Right lobe of liver (tissue), 6 donors: ENCODE results near the gene PLXNA1. TPM values are rescaled to one million over a fixed set of nuclear protein-coding genes. Genes with fewer than 3 reads are reported as not detected.

Source experiments
- ATAC-seq, 4 donors: fragments of 200-7000 bp; cut with Tn5 transposase; one replicate each; pipeline ENCODE4 v1.9.1; 2020; ENCODE audit warnings: mild to moderate bottlenecking in 4 of 4, moderate library complexity in 4 of 4
- DNase-seq, 3 donors: peaks; one replicate each; pipeline ENCODE4 v3.0.0-alpha.2; 2020
- H3K27ac ChIP-seq, 3 donors: fragments of 200-600 bp; one replicate each; pipeline ENCODE4 v1.8.0; 2022
- H3K27me3 ChIP-seq, 2 donors: fragments of 200-600 bp; one replicate each; pipeline ENCODE4 v1.8.0; 2022
- H3K36me3 ChIP-seq, 4 donors: fragments of 200-600 bp; sonication (generic) in 1 of 4; one replicate each; pipeline versions ENCODE4 v1.5.1 to v1.8.0; 2017 to 2022; ENCODE audit warnings: control low read depth in 1 of 4
- H3K4me1 ChIP-seq, 4 donors: fragments of 200-600 bp; sonication (generic) in 1 of 4; one replicate each; pipeline versions ENCODE4 v1.5.1 to v1.8.0; 2017 to 2022; ENCODE audit warnings: control low read depth in 1 of 4
- H3K4me3 ChIP-seq, 3 donors: fragments of 200-600 bp; one replicate each; pipeline ENCODE4 v1.8.0; 2022
- H3K9me3 ChIP-seq, 4 donors: fragments of 200-600 bp; sonication (generic) in 1 of 4; one replicate each; pipeline versions ENCODE4 v1.5.1 to v1.8.0; 2017 to 2022; ENCODE audit warnings: control low read depth in 1 of 4
- CTCF ChIP-seq, 4 donors: fragments of 200-600 bp in 3 of 4; fragments of 450-650 bp in 1 of 4; IDR thresholded peaks; one replicate each; pipeline versions ENCODE4 v1.5.1 to v1.8.0; 2016 to 2022; ENCODE audit warnings: antibody characterized with exemption in 4 of 4, mild to moderate bottlenecking in 2 of 4
- POLR2A ChIP-seq: fragments of 450-650 bp; IDR thresholded peaks from one replicate; pipeline ENCODE4 v1.6.1; 2017; ENCODE audit warnings: antibody characterized with exemption, mild to moderate bottlenecking
- WGBS: methylation state at CpG from one replicate; pipeline ENCODE4 v1.1.6; 2018; ENCODE audit warnings: low coverage, low lambda C conversion rate; ENCODE audit not compliant: insufficient coverage; ENCODE audit errors: missing lambda C conversion rate; 5-methylcytosine and 5-hydroxymethylcytosine counted together
- intact Hi-C, 2 donors: fragments of 100-400 bp; cut with DNase I; formaldehyde crosslinking; loops; one replicate each; pipeline versions ENCODE4 v1.11.2 to v1.14.1; 2022
- total RNA-seq, 6 experiments: library from RNA; depleted of rRNA in 2 of 6; stranded (reverse); fragments of >200 nt in 2 of 6; fragmentation: NEBNext Ultra II Directional in 3 of 6; extraction: Animal tissue kit (Norgen Biotek cat#: 25700) in 3 of 6; gene quantifications; one replicate each; pipeline versions ENCODE4 v1.1.0 to v1.2.4, GENCODE V29; 2016 to 2023
- donor health status: DM: no; HTN: yes; CAD: no.
- donor health status: DM: no; HTN: no; CAD: no.
- donor health status: DM: no; HTN: no; CAD: no.
- donor health status: DM: no; HTN: yes; CAD: no.
- donor health status: DM: no; HTN: yes; CAD: no.

The PLXNA1 gene
- total RNA-seq, 6 experiments from 2014 or later, result 2.0 to 8.7 (median 5.6) TPM

GRCh38 chr3:126964261-126964660 lies 18.7 kb upstream of the PLXNA1 start:
- no peaks in the 10 kb centered on the region for H3K36me3 ChIP-seq
- H3K4me1 ChIP-seq, result no peaks in the 10 kb centered on the region
- H3K27ac ChIP-seq, result no peak overlapping the region
- intact Hi-C loops, result loop anchor here in 1 of 2 donors (10.0 kb wide), 1 partner anchor 209 kb away; no protein-coding TSS in a partner anchor
- ATAC-seq, result no peak
- no peaks in the 10 kb centered on the region for H3K27me3 ChIP-seq
- no peaks in the 10 kb centered on the region for H3K9me3 ChIP-seq
- 75% methylated on average over 7 of the region's 7 CpGs for WGBS
- TF ChIP-seq POLR2A, result no peak
- no peak for TF ChIP-seq CTCF (IDR thresholded peaks at IDR 0.05)
- DNase-seq, result peak in 1 of 3 donors; percentile 2
- H3K4me3 ChIP-seq, result no peak overlapping the region

GRCh38 chr3:126964950-126965349 lies 18.0 kb upstream of the PLXNA1 start:
- WGBS, result 80% methylated on average over 1 of the region's 10 CpGs
- intact Hi-C loops, result loop anchor here in 1 of 2 donors (10.0 kb wide), 1 partner anchor 210 kb away; no protein-coding TSS in a partner anchor
- no peak for ATAC-seq

GRCh38 chr3:126965526-126966080 lies 17.3 kb upstream of the PLXNA1 start:
- Histone ChIP-seq H3K27me3 (no peaks in the 10 kb centered on the region), H3K27ac (no peak overlapping the region), H3K36me3 (no peaks in the 10 kb centered on the region), H3K4me1 (no peaks in the 10 kb centered on the region), H3K4me3 (no peak overlapping the region), H3K9me3 (no peaks in the 10 kb centered on the region)
- intact Hi-C loops, result loop anchor here in 1 of 2 donors (10.0 kb wide), 1 partner anchor 211 kb away; no protein-coding TSS in a partner anchor
- ATAC-seq (no peak), DNase-seq (peak in 1 of 3 donors; percentile 40)
- TF ChIP-seq CTCF (IDR thresholded peaks at IDR 0.05), result no peak
- no peak for TF ChIP-seq POLR2A
- WGBS, result 69% methylated on average over 5 of the region's 9 CpGs

More at GRCh38 chr3:126964950-126965349, 18.0 kb upstream of the PLXNA1 start:
- Histone ChIP-seq H3K4me3 (no peak overlapping the region), H3K27me3 (no peaks in the 10 kb centered on the region), H3K27ac (no peak overlapping the region), H3K9me3 (no peaks in the 10 kb centered on the region), H3K4me1 (no peaks in the 10 kb centered on the region), H3K36me3 (no peaks in the 10 kb centered on the region)
- TF ChIP-seq POLR2A, result no peak
- no peak for TF ChIP-seq CTCF (IDR thresholded peaks at IDR 0.05)
- peak in 2 of 3 donors; percentile 3 to 29 for DNase-seq

GRCh38 chr3:126967386-126967785 lies 15.5 kb upstream of the PLXNA1 start:
- no peaks in the 10 kb centered on the region for H3K36me3 ChIP-seq
- no peaks in the 10 kb centered on the region for H3K4me1 ChIP-seq
- no peaks in the 10 kb centered on the region for H3K9me3 ChIP-seq
- H3K27me3 ChIP-seq, result no peaks in the 10 kb centered on the region
- ATAC-seq (no peak), DNase-seq (no peak)
- no peak overlapping the region for H3K4me3 ChIP-seq
- TF ChIP-seq POLR2A (no peak), CTCF (IDR thresholded peaks at IDR 0.05) (no peak)
- intact Hi-C loops, result loop anchor here in 1 of 2 donors (10.0 kb wide), 1 partner anchor 213 kb away; no protein-coding TSS in a partner anchor
- H3K27ac ChIP-seq, result no peak overlapping the region
- 80% methylated on average over 3 of the region's 10 CpGs for WGBS
